ENCODE data around the gene DNAJC24. TPM values are rescaled to one million over a fixed set of nuclear protein-coding genes. Genes with fewer than 3 reads are reported as not detected.

DNAJC24 gene
- total RNA-seq, 2 experiments from 2014 or later: 15.4 to 16.8 TPM

- Mint-ChIP-seq H3K4me3 (no peak overlapping the region), H3K9me3 (no peaks in the 10 kb centered on the region), H3K27ac (no peak overlapping the region), H3K27me3 (no peaks in the 10 kb centered on the region), H3K4me1 (ENCODE audit: low read depth) (no peaks in the 10 kb centered on the region), H3K36me3 (peaks cover 6% of the 10 kb centered on the region)
- intact Hi-C loops (cut with micrococcal nuclease): no loop called here
- CTCF ChIA-PET: no interaction called here
- no peak for DNase-seq
- POLR2A ChIA-PET: no interaction called here
Observed at GRCh38 chr11:31419138-31419537, 49.5 kb downstream of the DNAJC24 start.

- CTCF ChIA-PET: no interaction called here
- no peaks in the 10 kb centered on the region for H3K27me3 Mint-ChIP-seq
- H3K9me3 Mint-ChIP-seq: no peaks in the 10 kb centered on the region
- no peak overlapping the region for H3K4me3 Mint-ChIP-seq
- POLR2A ChIA-PET: no interaction called here
- H3K36me3 Mint-ChIP-seq: peaks cover 3% of the 10 kb centered on the region
- intact Hi-C loops (cut with micrococcal nuclease): no loop called here
- H3K27ac Mint-ChIP-seq: no peak overlapping the region
- H3K4me1 Mint-ChIP-seq (ENCODE audit: low read depth): no peaks in the 10 kb centered on the region
- DNase-seq: no peak
Observed at GRCh38 chr11:31419669-31420068, 50.0 kb downstream of the DNAJC24 start.

GRCh38 chr11:31421820-31422219 lies 52.2 kb downstream of the DNAJC24 start:
- Mint-ChIP-seq H3K9me3 (no peaks in the 10 kb centered on the region), H3K4me3 (no peak overlapping the region), H3K36me3 (peaks cover 10% of the 10 kb centered on the region), H3K4me1 (ENCODE audit: low read depth) (no peaks in the 10 kb centered on the region), H3K27me3 (no peaks in the 10 kb centered on the region), H3K27ac (no peak overlapping the region)
- intact Hi-C loops (cut with micrococcal nuclease): no loop called here
- ChIA-PET POLR2A (no interaction called here), CTCF (no interaction called here)
- DNase-seq: no peak

GRCh38 chr11:31422703-31423102 lies 53.0 kb downstream of the DNAJC24 start:
- no peaks in the 10 kb centered on the region for H3K9me3 Mint-ChIP-seq
- no peak for DNase-seq
- H3K27me3 Mint-ChIP-seq: no peaks in the 10 kb centered on the region
- H3K4me3 Mint-ChIP-seq: no peak overlapping the region
- intact Hi-C loops (cut with micrococcal nuclease): no loop called here
- no peaks in the 10 kb centered on the region for H3K4me1 Mint-ChIP-seq (ENCODE audit: low read depth)
- no peak overlapping the region for H3K27ac Mint-ChIP-seq
- POLR2A ChIA-PET: no interaction called here
- peaks cover 12% of the 10 kb centered on the region for H3K36me3 Mint-ChIP-seq
- CTCF ChIA-PET: no interaction called here

- peaks cover 16% of the 10 kb centered on the region for H3K36me3 Mint-ChIP-seq
- no peaks in the 10 kb centered on the region for H3K27me3 Mint-ChIP-seq
Observed at GRCh38 chr11:31424652-31425051, 55.0 kb downstream of the DNAJC24 start.

GRCh38 chr11:31433851-31434250 lies 64.2 kb downstream of the DNAJC24 start:
- Mint-ChIP-seq H3K27me3 (no peaks in the 10 kb centered on the region), H3K4me3 (no peak overlapping the region), H3K9me3 (peaks cover 4% of the 10 kb centered on the region), H3K4me1 (ENCODE audit: low read depth) (peaks cover 9% of the 10 kb centered on the region), H3K36me3 (peaks cover 12% of the 10 kb centered on the region), H3K27ac (no peak overlapping the region)
- ChIA-PET CTCF (no interaction called here), POLR2A (no interaction called here)
- intact Hi-C loops (cut with micrococcal nuclease): no loop called here
- no peak for DNase-seq

More at GRCh38 chr11:31424652-31425051, 55.0 kb downstream of the DNAJC24 start:
- no peaks in the 10 kb centered on the region for H3K4me1 Mint-ChIP-seq (ENCODE audit: low read depth)
- CTCF ChIA-PET: no interaction called here
- no peaks in the 10 kb centered on the region for H3K9me3 Mint-ChIP-seq
- intact Hi-C loops (cut with micrococcal nuclease): no loop called here
- no peak overlapping the region for H3K27ac Mint-ChIP-seq
- DNase-seq: no peak
- H3K4me3 Mint-ChIP-seq: no peak overlapping the region
- POLR2A ChIA-PET: no interaction called here

- Mint-ChIP-seq H3K4me1 (ENCODE audit: low read depth) (peaks cover 12% of the 10 kb centered on the region), H3K4me3 (no peak overlapping the region), H3K9me3 (peaks cover 11% of the 10 kb centered on the region), H3K27me3 (no peaks in the 10 kb centered on the region), H3K27ac (no peak overlapping the region), H3K36me3 (no peaks in the 10 kb centered on the region)
- DNase-seq: no peak
- POLR2A ChIA-PET: no interaction called here
- CTCF ChIA-PET: no interaction called here
- intact Hi-C loops (cut with micrococcal nuclease): no loop called here
Observed at GRCh38 chr11:31437742-31438435, 68.2 kb downstream of the DNAJC24 start.

- H3K27me3 Mint-ChIP-seq: no peaks in the 10 kb centered on the region
- no peaks in the 10 kb centered on the region for H3K36me3 Mint-ChIP-seq
- H3K9me3 Mint-ChIP-seq: peaks cover 11% of the 10 kb centered on the region
- CTCF ChIA-PET: no interaction called here
- POLR2A ChIA-PET: no interaction called here
- intact Hi-C loops (cut with micrococcal nuclease): no loop called here
- H3K4me3 Mint-ChIP-seq: no peak overlapping the region
- no peak for DNase-seq
- H3K27ac Mint-ChIP-seq: no peak overlapping the region
- H3K4me1 Mint-ChIP-seq (ENCODE audit: low read depth): peaks cover 12% of the 10 kb centered on the region
Observed at GRCh38 chr11:31441296-31441695, 71.6 kb downstream of the DNAJC24 start.

GRCh38 chr11:31442086-31442485 lies 72.4 kb downstream of the DNAJC24 start:
- H3K27ac Mint-ChIP-seq: no peak overlapping the region
- no peak overlapping the region for H3K4me3 Mint-ChIP-seq
- DNase-seq: no peak
- peaks cover 12% of the 10 kb centered on the region for H3K4me1 Mint-ChIP-seq (ENCODE audit: low read depth)
- ChIA-PET CTCF (no interaction called here), POLR2A (no interaction called here)
- peaks cover 4% of the 10 kb centered on the region for H3K36me3 Mint-ChIP-seq
- peaks cover 11% of the 10 kb centered on the region for H3K9me3 Mint-ChIP-seq
- no peaks in the 10 kb centered on the region for H3K27me3 Mint-ChIP-seq
- intact Hi-C loops (cut with micrococcal nuclease): no loop called here

- no peak for DNase-seq
- Mint-ChIP-seq H3K27ac (no peak overlapping the region), H3K27me3 (no peaks in the 10 kb centered on the region), H3K4me1 (ENCODE audit: low read depth) (peaks cover 3% of the 10 kb centered on the region), H3K9me3 (peaks cover 8% of the 10 kb centered on the region), H3K4me3 (no peak overlapping the region), H3K36me3 (peaks cover 12% of the 10 kb centered on the region)
- intact Hi-C loops (cut with micrococcal nuclease): no loop called here
- POLR2A ChIA-PET: no interaction called here
- CTCF ChIA-PET: no interaction called here
Observed at GRCh38 chr11:31443802-31444201, 74.1 kb downstream of the DNAJC24 start.

GRCh38 chr11:31445621-31446020 lies 76.0 kb downstream of the DNAJC24 start:
- no peak overlapping the region for H3K27ac Mint-ChIP-seq
- no peaks in the 10 kb centered on the region for H3K9me3 Mint-ChIP-seq
- no peaks in the 10 kb centered on the region for H3K4me1 Mint-ChIP-seq (ENCODE audit: low read depth)
- CTCF ChIA-PET: no interaction called here
- H3K4me3 Mint-ChIP-seq: no peak overlapping the region
- DNase-seq: no peak
- POLR2A ChIA-PET: no interaction called here
- no peaks in the 10 kb centered on the region for H3K27me3 Mint-ChIP-seq
- intact Hi-C loops (cut with micrococcal nuclease): no loop called here
- peaks cover 12% of the 10 kb centered on the region for H3K36me3 Mint-ChIP-seq

- POLR2A ChIA-PET: no interaction called here
- intact Hi-C loops (cut with micrococcal nuclease): no loop called here
- peaks cover 27% of the 10 kb centered on the region for H3K36me3 Mint-ChIP-seq
- H3K9me3 Mint-ChIP-seq: no peaks in the 10 kb centered on the region
- no peak for DNase-seq
- no peak overlapping the region for H3K27ac Mint-ChIP-seq
- H3K27me3 Mint-ChIP-seq: no peaks in the 10 kb centered on the region
- CTCF ChIA-PET: no interaction called here
- H3K4me1 Mint-ChIP-seq (ENCODE audit: low read depth): no peaks in the 10 kb centered on the region
- H3K4me3 Mint-ChIP-seq: no peak overlapping the region
Observed at GRCh38 chr11:31449040-31449439, 79.4 kb downstream of the DNAJC24 start.

- no peak overlapping the region for H3K4me3 Mint-ChIP-seq
- H3K27ac Mint-ChIP-seq: no peak overlapping the region
- POLR2A ChIA-PET: no interaction called here
- H3K9me3 Mint-ChIP-seq: no peaks in the 10 kb centered on the region
- no peaks in the 10 kb centered on the region for H3K4me1 Mint-ChIP-seq (ENCODE audit: low read depth)
- intact Hi-C loops (cut with micrococcal nuclease): no loop called here
- CTCF ChIA-PET: no interaction called here
- peaks cover 31% of the 10 kb centered on the region for H3K36me3 Mint-ChIP-seq
- no peak for DNase-seq
- H3K27me3 Mint-ChIP-seq: no peaks in the 10 kb centered on the region
Observed at GRCh38 chr11:31450841-31451240, 81.2 kb downstream of the DNAJC24 start.

Data from activated CD4-positive, alpha-beta memory T cell treated with anti-CD3 and anti-CD28 coated beads for 36 hours (primary cell).